Measurements from ENCODE around the gene UVRAG.

Gene UVRAG

DNA sequence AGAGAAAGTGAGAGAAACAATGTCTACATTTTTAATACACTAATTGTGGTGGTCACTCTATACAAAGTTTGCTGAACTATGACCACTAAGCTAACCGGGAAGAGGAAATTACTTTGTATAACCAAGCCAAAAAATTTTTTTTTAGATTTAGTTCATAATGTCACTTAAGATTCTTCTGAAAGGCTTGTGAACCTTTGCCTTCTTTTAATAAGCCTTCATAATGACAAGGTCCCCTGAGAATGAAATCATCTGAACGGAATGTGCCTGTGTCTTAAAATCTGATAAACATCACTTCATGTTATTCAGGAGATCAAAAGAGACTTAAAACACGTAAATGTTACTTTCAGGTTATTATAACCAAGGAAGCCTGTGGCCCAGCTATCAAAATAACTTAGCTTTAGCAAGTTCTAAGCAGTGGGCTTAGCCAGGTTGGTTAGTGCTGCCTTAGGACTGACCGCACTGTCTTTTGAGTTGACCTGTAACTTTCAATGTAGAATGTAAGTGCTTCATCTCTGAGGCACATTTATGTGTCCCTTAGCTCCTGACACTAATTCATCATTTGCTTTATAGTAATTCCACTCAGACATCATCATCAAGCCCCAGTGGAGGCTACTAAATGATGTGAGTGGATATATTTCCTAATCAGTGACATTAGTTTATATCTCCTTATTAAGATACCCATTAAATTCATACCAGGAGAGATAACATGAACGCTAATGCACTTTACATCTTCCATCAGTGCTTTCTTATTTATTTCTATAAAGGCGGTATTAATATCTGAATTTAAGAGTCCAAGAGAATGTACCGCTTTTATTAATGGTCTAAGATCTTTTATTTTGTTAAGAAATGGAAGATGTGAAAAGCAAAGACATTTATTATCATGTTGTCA lies 268.8 kb downstream of the UVRAG start:
- no peak for DNase-seq

DNA sequence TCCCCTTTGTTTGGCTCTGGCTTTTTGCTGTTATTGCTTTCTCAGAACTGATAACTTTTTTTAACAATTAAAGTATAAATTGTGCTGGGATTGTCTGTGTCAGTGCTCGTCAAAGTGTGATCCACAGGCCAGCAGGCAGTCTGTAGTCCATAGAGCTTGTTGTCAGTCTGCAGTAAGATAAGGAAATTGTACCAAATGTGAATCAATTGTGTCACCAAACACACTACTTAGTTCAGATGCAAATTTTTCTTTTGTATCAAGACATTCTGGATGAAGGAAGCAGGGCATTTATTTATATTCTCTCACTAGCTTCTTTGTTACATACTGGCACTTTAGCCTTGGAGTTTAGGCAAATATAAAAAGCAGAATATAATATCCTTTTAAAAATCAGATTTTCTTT lies 270.3 kb downstream of the UVRAG start:
- no peak for DNase-seq

DNA sequence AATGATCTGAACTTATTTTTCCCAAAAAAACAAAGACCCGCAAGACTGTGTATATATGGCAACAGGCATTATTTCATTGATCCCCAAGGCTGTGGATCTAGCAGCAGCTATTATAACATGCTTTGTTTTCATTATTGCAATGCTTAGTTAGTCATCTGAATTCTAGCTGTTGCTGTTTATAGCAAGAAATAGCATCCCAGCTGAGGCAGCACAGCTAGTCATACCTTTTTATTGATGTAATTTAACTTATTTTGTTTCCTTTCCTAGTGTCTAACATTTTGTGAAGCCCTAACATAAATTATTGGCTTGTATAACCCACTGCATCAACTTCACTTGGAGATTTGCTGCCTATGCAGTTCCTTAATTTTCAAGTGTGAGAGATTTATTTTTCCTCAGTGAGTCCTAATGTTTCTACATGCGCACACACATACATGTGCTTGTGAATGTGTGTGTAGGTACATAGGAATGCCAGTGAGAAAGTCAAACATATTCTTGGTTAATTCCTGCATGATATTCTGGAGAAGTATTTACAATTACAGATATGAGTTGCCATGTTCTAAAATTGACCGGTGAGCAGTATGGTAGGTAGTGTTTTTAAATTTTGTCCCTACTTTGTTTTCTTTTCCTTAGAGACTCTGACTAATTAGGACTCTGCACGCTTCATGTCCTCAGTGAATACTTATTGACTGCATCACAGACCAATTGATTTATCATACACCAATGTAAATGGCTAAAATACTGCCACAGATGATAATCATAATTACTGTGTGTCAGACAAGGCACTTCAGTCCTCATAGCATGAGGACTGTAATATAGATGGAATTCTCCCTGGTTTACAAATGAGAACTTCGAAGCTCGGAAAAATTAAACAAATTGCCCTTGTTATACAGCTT lies 272.0 kb downstream of the UVRAG start:
- DNase-seq: no peak

DNA sequence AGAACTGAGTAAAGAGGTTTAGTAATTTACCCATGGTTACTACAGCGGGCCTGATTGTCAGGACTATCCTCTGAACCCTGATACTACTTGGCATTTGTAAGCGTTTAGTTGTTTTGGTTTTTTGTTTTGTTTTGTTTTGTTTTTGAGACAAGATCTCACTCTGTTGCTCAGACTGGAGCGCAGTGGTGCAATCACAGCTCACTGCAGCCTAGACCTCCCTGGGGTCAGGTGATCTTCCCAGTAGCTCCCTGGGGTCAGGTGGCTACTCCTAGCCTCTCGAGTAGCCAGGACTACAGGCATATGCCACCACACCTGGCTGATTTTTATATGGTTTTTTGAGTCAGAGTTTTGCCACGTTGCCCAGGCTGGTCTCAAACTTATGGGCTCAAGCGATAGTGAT lies 272.7 kb downstream of the UVRAG start:
- DNase-seq: no peak

DNA sequence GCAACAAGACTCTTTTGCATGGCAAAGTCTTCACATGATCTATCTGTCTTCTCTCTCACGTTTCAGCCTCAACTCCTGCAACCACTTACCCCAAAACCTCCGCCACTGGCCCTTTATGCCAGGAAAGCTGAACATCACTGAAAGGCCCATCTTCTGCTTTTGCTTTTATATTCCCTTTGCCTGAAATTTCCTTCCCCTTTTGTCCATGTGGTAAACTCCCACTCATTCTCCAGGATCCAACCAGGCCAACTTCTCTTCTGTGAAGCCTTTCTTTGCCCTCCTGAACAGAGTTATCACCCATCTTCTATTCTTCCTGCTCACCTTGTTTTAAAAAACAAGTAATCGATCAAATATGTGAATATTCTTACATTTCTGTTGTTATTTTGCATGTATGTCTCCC lies 273.5 kb downstream of the UVRAG start:
- no peak for DNase-seq

DNA sequence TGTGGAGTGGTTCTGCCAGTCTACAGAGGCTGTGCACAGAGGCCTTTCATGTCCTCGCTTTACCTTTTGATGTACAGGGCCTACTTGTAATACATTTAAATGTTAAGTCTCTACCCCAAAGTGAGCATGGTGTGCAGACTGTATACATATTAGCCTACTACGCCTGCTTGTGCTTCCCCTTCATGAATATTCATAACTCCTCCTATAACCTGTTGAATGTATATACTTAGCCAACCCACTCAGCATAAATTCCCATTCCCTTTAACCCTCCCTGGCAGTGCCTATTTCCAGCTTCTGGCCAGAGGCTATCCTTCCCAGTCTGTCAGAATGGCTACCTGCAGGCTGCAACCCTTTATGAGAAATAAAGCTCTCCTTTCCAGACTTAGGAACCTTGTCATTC lies 275.2 kb downstream of the UVRAG start:
- no peak for DNase-seq

DNA sequence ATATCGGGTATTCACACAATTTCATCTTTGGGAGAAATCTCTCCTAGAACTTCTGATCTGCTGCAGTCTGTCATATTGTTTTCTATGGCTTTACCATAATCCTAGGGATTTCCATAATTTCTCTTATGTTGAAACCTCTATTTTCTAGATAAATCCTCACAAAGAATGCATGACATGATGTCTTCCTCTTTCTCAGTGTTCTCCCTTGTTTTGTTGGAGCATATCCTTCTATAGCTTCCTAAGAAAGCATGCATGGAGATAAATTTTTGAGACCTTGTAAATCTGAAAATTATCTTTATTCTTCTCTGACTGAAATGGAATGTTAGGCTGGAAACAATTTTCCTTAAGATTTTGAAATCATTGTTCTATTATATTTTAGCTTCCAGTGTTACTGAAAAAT lies 275.8 kb downstream of the UVRAG start:
- no peak for DNase-seq

DNA sequence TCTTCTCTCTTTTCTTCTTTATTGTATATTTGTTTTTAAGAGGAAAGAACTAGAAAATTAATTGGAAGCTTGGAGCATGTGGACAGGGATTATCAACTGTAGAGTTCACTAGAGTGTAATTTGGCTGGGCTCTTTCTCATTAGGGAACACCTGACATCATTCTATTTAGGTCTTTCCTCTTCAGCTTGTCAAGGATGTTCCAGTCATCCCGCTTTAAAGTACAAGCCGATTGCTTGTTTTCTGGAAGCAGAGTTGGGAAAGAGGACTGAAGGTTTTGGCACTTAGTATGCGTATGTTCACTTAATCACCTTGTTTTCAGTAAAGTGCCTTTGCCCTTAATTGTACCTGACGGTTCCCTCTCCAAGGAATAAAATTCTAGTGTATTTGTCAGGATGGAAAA lies 279.7 kb downstream of the UVRAG start:
- DNase-seq: no peak

DNA sequence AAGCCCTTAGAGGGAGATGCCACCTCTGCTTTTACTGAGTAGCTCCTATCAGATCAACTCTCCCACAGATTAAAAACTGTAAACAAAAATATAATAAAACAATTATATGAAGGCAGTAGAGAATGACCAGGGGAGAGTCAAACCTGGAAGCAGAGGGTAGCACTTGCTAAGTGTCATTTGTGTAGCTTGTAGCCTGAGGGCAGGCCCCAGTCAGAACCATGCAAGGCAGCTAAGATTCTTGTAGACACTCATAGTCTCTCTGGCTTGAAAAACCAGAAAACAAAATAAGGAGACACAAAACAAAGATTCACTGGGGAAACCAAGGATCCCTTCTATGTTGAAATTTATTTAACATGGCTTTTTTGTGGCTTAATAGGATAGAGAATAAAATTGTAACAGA lies 280.9 kb downstream of the UVRAG start:
- no peak for DNase-seq

DNA sequence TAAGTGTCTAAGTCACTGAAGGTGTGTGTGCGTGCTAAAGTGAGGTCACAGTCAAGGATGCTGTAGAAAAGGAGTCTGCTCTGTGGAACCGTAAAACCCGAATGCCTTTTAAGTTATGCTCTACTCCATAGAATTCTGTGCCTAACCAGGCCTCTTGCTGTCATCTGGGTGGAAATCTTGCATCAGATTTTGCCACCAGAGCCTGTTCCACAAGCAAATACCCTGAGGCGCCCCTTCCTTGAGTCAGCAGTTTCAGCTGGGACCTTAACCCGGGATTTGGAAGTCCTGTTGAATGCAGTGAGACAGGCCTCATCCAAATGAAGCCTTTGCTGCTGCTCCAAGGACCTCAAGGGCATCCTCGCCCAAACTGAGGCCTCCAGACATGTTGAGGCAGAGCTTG lies 281.5 kb downstream of the UVRAG start:
- DNase-seq: no peak

DNA sequence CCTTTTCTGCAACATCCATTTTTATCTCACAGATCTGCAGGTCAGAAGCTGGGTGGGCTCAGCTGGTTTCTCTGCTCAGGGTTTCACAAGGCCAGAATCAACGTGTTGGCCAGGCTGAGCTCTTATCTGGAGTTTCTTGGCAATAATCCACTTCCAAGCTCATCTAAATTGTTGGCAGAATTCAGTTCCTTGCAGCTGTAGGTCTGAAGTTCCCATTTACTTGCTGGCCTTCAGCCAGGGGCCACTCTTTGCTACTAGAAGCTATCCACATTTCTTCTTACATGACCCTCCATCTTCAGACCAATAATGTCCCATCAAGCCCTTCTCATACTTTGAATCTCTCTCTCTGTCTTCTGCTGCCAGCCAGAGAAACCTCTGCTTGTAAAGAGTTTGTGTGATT lies 287.8 kb downstream of the UVRAG start:
- DNase-seq: no peak

DNA sequence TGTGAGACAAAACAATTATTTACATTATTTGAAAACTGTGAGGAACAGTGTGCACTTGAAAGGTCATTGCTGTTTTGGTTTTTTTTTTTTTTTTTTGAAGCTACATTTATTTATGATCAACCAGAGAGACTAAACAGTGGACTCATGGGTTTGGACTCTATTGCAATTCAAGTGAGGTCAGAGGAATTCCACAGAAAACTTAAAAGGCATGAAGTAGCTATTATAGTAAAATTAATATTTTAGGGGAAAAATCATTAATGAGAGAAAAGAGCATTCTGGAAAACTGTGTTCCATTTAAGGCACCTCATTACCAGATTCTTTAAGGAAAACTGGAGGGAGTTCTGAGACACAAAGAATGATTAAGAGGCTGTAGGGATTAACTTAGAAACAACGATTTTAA lies 288.4 kb downstream of the UVRAG start:
- no peak for DNase-seq

DNA sequence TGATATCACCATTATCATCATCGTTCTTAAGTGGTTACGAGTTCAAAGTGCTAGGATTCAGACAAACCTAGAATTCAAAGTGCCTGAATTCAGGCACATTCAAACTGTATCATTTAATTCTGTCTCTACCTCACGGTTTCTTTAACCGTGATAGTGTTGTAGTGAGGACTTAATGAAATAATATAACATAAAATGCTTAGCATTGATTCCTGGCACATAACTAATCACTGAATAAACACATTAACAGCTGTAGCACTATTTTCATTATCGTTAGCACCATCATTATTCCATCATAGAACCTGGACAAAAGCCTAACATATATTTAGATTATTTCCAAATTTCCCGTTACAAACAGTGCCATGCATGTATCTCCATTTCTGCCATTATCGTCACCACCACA lies 289.3 kb downstream of the UVRAG start:
- DNase-seq: no peak

DNA sequence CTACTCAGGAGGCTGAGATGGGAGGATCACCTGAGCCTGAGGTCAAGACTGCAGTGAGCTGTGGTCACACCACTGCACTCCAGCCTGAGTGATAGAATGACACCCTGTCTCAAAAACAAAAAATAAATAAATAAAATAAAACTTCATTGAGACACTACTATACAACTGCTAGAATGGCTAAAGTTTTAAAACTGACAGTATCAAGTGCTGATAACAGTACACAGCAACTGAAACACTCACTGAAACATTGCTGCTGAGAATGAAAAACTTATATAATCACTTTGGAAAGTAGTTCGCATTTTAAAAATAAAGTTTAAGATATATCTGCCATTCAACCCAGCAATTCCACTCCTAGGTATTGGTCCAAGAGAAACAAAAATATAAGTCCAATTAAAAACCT lies 290.6 kb downstream of the UVRAG start:
- DNase-seq: no peak

DNA sequence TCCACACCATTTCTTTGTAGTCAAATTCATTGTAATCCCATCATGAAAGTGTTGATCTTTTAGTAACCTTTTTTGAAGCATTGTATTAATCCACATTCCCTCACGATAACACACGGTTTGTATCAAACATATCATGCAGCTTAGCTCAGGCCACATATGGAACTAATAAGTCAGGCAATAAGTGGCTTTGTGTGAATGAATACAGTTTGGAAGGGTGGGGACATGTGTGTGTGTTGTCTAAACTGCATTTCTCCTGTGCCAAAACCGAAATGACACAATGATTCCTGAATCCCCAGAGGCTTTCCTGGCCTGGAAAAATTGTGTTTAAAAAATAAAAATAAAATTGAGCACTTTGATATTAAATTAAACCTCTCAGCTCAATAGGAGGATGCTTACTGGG lies 293.0 kb downstream of the UVRAG start:
- no peak for DNase-seq

DNA sequence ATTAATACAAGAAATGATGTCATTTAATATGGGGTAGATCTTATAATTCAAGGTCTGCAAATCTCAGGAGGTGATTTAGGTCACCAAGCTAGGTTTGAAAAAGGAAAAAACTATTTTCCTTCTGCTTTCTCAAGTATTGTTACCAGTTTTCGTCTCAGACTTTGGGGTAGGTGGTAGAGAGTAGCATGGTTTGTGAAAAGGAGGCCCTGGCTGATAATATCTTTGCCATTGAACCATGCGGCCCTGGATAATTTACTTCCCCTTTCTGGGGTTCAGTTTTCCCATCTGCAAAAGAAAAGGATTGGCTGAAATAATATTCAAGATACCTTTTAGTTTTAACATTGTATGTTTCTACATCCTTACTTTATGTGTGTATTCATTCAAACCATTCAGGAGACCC lies 299.2 kb downstream of the UVRAG start:
- no peak for DNase-seq

DNA sequence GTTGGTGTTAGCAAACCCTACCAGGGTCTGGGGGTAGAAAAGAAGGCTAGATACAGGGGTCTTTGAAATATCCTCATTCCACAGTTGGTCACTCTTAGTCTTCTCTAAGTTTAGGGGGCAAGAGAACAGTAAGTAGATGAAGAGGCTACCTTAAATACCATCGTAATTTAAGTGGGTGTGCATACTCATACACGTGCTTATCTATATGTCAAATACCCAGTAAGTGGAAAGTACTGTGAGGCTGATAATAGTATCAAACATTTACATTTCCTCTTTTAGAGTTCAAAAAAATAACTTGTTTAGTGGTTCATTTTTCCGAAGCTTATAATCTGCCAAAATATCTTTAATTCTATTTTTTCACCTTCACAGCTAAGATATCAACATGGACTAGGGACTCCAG lies 300.5 kb downstream of the UVRAG start:
- no peak for DNase-seq

DNA sequence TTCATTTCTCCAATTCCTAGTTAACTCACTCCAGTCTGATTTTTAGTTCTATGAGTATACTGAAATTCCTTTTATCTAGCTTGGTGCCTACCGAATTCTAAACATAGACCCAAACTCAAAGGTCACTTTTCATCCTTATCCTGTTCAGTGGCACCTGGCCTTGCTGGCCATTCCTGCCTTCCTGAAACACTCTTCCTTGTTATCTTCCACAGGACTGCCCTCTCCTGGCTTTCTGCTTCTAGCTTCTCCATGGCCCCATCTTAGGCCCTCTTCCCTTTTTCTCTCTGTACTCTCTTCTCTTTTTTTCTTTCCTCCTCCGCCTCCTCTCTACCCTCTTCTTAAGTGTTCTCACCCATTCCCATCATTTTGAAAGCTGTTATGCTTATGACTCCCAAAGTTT lies 304.0 kb downstream of the UVRAG start:
- DNase-seq: no peak

DNA sequence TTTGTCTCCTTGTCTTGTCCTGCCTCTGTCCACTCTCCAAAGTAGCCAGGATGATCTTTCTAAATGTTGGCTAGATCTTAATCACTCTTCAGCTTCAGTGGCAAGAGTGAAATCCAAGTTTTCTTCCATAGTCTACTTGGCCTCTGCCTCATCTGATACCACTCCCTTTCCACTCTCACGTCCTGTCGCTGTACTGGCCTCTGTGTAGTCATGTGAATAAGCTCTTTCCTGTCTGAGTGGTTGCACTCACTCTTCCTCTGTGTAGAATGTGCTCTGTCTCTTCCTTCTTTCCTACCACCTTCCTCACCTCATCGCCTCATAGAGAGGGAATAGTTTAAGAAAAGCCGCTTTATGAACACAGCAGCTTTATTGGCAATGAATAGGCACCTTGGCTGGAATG lies 304.8 kb downstream of the UVRAG start:
- no peak for DNase-seq

DNA sequence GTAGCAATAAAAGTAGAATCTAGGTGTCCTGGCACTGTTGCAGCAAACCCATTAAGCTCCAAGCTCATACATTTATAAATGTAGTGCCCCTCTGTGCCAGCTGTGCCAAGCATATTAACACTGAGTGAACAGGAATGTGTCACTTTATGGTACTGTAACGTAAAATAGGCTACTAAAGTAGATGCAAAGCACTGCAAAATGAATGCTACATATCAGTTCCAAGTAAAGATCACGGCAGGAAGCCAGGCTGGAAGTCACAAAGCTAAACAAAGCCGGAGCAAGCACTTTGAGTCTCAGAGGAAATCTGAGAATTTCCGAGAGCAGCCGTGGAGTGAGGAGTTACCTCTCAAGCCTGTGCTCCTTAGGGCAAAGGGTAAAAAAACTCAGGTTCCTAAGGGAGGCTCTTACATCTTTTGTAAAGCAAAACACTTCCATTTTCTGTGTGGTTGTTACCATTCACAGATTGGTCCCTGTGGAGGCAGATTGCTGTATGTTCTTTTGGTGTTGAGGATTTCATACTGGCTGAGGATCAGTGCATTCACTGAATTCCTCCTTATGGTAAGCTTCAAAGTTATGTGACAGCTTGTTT lies 305.6 kb downstream of the UVRAG start:
- DNase-seq: no peak

DNA sequence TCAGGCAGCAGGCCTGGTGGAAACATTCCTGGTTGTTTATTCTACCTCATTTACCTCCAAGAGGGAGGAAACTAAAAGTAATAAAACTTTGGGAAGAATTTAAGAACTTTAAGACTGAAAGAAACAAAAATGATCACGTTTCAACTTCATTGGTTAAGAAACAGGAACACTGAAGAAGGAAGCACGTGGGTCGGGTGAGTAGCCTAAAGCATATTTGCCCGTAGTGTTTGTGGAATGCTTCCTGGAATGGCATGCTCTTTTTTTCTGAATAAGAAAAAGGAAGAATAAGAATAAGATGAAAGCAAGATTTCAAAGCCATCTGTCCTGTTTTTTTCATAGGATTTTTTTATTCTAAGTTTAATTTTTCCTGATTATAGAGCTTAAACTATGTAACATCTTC lies 308.2 kb downstream of the UVRAG start:
- no peak for DNase-seq

DNA sequence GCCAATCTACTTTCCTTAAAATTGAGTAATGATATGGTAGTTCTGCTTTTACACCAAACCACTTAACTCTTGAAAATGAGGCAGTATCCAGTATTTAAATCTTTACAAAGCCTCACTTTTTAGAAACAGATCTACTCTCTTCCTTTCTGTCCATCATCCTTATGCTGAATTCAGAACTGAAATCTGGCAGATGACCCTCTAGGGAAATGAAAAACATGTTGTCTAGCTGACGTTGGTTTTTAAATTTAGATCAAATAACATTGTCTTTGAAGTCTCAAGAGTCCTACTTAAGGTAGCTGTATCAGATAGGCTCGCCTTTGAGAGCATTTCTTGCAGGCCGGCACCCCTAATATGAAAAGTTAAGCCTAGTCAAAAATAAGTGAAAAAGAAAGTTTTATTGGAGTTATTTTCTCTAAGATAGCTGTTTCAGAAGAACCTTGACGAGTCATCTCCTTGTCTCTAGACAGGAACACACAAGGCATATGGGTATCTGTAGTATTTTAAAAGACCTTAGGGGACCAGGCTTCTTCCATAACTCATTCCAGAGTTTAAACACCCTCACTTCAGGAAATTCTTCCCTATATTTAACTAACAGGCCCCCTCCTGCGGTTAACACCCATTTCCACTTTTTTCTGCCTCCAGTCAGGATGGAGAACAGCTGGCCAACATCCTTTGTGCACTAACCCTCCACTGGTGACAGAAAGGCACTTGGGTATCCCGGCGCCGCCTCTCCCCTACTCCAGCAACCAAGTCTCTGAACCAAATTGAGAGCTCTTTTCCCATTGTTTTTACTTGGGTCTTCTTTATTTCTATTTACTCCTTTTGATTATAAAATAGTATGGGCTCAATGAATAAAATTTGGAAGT lies 310.1 kb downstream of the UVRAG start:
- no peak for DNase-seq

DNA sequence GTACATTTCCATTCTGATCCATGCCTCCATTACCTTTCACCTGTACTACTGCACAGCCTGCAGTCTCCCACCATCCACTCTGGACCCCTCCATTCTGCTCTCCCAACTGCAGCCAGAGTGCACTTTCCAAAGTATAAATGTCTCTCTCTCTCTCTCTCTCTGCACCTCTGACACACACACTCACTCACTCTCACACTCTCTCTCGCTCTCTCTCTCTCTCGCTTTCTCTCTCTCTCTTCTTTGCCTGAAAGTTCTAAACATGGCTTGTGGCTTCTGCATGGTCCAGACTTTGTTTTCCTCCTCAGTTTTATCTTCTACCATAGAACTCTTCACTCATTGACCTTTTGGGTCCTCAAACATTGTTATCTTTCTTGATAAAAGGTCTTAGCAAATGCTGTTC lies 314.7 kb downstream of the UVRAG start:
- no peak for DNase-seq
